Stimulated activated CD8-positive, alpha-beta memory T cell treated with anti-CD3 and anti-CD28 coated beads, Interleukin-12 subunit alpha, Interleukin-12 subunit beta, amount 100 ng/mL, for 1 hour (primary cell): ENCODE data around the gene SLC39A9.

ENCODE experiments used
- DNase-seq: peaks from one replicate; pipeline ENCODE4 v3.0.0-alpha.2; 2020; ENCODE audit warnings: low read depth

The SLC39A9 gene

DNA sequence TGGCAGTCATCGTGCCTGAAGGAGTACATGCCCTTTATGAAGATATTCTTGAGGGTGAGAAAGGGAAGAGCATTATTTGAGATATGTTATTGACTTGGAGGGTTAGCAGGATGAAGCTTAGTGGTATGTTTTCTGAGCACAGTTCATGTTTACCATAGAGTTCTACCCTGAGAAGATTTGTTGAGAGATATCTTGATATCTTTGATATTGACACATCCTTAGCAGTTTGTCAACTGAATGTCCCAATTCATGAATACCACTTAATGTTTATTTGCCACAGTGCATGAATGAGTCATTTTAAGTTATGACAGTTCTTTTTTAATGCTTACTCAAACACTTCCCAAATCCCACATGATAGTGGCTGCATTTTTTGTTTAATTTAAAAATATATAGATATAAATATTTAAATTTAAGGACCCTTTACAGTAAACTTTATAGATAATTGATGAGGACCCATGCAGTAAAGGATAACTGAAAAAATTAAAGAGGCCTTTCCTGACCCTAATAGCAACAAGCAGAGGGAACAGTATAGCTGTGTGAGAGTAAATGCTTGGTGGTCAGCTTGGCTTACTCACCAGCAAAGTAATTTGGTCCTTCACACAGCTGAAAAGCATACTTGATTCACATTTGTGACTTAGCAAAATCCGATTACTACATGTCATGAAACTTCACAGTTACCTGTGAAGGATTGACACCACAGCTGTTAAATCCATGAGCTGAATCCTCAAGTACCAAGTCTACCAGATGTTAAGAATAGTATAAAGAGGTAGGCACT lies 25.8 kb downstream of the SLC39A9 start:
- DNase-seq, result no peak

DNA sequence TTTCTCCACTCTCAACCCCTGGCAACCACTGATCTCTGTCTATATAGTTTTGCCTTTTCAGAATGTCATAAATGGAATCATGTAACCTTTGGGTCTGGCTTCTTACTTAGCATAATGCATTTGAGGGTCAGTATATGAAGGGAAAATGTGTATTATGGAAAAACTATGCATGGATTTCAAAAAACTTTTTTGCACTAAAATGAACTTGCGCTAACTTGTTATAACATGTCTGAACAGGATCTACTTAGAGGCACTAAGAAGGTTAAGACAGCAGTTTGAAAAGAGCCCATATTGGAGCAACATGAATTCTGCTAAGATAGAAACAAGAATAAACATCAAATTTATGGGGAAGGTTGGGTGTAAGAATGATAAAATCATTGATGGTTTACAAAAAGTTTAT lies 29.1 kb downstream of the SLC39A9 start:
- no peak for DNase-seq

DNA sequence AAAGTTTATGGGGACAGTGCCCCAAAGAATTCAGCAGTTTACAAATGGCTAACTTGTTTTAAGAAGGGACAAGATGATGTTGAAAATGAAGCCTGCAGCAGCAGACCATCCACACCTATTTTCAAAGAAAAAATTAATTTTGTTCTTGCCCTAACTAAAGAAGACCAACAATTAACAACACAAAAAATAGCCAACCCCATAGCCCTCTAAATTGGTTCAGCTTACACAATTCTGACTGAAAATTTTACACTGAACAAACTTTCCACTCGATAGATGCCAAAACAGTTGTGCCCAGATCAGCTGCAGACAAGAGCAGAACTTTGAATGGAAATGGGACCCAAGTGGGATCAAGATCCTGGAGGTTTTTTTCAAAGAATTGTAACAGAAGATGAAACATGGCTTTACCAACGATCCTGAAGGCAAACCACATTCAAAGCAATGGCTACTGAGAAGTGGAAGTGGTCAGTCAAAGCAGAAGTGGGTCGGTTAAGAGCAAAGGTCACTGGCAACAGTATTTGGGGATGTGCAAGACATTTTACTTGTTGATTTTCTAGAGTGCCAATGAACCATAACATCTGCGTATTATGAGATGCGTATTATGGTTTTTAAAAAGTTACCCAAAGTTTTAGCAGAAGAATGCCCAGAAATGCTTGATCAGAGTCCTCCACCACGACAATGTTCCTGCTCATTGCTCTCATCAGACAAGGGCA lies 30.0 kb downstream of the SLC39A9 start:
- DNase-seq, result no peak

DNA sequence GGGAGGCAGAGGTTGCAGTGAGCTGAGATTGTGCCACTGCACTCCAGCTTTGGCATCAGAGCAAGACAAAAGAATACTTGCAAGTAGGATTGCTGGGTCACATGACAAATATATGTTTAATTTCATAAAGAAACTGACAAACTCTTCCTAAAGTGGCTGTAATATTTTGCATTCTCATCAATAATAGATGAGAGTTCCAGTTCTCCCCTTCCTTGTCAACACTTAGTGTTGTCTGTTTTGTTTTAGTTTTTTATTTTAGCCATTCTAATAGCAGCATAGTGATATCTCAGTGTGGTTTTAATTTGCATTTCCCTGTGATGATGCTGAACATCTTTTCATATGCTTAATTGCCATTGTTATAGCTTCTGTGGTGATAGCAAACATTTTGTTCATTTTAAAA lies 31.2 kb downstream of the SLC39A9 start:
- no peak for DNase-seq

DNA sequence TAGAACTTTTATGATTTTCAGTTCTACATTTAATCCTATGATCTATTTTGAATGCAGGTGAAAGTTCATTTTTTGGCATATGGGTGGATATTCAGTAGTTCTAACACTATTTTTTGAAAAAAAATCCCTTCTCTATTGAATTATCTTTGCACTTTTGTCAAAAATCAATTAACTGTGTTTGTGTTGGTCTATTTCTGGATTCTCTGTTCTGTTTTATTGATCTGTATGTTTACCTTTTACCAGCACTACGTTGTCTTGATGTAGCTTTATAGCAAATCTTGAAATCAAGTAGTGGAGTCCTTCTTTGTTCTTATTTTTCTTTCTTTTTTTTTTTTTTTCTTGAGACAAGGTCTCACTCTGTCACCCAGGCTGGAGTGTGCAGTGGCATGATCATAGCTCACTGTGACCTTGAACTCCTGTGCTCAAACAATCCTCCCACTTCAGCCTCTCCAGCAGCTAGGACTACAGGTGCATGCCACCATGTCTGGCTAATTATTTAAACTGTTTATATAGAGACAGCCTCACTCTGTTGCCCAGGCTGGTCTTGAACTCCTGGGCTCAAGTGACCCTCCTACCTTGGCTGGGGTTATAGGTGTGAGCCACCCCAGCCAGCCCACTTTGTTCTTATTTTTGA lies 31.9 kb downstream of the SLC39A9 start:
- no peak for DNase-seq

DNA sequence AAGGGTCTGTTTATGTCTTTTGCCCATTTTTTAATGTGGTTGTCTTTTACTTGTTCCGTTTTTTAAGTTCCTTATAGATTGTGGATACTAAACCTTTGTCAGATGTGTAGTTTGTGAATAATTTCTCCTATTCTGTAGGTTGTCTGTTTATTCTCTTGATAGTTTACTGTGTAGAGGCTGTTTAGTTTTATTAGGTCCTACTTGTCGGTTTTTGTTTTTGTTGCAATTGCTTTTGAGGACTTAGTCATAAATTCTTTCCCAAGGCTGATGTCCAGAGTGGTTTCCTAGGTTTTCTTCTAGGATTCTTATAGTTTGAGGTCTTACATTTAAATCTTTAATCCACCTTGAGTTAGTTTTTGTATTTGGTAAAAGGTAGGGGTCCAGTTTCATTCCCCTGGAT lies 33.9 kb downstream of the SLC39A9 start:
- no peak for DNase-seq

DNA sequence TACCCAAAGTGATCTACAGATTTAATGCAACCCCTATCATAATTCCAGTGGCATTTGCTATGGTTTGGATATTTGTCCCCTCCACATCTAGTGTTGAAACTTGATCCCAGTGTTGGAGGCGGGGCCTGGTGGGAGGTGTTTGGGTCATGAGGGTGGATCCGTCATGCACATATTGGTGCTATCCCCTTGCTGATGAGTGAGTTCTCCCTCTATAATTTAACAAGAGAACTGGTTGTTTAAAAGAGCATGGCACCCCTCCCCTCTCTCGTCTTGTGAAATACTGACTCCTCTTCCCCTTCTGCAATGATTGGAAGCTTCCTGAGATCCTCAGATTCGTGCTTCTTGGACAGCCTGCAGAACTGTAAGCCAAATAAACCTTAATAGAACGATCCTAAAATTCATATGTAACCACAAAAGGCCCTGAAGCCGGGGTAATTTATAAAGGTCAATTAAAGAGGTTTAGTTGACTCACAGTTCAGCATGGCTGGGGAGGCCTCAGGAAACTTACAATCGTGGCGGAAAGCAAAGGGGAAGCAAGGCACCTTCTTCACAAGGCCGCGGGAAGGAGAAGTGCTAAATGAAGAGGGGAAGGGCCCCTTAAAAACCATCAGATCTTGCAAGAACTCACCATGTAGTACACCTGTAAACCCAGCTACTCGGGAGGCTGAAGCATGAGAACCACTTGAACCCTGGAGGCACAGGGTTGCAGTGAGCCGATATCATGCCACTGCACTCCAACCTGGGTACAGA lies 41.2 kb downstream of the SLC39A9 start:
- no peak for DNase-seq

DNA sequence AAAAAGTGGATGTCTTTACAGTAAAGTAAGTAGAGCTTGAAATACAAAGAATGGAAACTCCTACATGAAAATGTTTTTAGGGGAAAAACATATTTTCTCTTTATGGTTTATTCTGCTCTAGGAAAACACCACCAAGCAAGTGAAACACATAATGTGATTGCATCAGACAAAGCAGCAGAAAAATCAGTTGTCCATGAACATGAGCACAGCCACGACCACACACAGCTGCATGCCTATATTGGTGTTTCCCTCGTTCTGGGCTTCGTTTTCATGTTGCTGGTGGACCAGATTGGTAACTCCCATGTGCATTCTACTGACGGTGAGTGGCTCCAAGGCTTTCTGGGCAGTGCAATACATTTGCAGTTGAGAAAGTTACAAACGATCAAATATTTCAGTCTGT lies 43.5 kb downstream of the SLC39A9 start:
- no peak for DNase-seq

DNA sequence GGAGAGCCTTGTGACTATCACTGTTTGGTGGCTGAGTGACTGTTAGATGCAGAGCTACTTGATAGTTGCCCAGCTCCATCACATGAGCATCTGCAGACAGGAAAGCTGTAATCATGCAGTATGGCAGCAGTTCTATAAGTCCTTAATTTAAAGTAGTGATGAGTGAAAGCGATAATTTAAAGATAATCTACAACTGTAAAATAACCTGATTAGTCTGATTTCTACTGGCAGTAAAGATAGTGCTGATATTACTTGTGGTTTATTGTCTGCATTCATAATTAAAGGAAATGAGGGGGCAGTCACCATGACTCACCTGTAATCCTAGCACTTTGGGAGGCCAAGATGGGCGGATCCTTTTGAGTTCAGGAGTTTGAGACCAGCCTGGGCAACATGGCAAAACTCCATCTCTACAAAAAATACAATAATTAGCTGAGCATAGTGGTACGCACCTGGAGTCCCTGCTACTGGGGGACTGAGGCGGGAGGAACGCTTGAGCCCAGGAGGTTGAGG lies 44.9 kb downstream of the SLC39A9 start:
- DNase-seq, result no peak

DNA sequence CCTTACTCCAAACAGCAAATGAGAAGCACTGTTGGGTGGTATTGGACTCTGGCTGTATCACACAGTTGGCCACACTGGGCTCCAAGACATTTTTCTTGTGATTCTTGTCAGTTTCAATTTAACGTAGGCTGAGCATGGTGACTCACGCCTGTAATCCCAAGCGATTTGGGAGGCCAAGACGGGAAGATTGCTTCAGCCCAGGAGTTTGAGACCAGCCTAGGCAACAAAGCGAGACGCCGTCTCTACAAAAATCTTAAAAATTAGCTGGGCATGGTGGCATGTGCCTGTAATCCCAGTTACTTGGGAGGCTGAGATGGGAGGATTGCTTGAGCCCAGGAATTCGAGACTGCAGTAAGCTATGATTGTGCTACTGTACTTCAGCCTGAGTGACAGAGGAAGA lies 50.7 kb downstream of the SLC39A9 start:
- DNase-seq, result no peak

DNA sequence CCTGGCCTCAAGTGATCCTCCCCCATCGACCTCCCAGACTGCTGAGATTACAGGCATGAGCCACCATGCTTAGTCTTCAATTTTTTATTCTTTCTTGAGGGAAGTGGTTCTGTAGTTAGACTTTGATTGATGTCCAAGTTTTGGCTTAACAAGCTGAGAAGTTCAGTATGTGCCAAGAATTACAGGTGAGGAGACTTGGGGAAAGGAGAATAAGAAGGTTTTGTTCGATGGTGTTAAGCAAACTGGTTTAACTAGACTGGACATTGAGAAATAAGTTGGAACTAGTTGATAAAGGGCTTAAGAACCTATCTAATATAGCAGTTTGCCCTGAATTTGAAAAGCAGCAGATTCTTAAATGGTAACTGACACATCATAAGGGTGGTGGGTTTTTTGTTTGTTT lies 53.4 kb downstream of the SLC39A9 start:
- no peak for DNase-seq

DNA sequence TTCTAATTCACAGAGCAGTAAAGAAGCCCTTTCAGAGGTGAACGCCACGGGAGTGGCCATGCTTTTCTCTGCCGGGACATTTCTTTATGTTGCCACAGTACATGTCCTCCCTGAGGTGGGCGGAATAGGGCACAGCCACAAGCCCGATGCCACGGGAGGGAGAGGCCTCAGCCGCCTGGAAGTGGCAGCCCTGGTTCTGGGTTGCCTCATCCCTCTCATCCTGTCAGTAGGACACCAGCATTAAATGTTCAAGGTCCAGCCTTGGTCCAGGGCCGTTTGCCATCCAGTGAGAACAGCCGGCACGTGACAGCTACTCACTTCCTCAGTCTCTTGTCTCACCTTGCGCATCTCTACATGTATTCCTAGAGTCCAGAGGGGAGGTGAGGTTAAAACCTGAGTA lies 59.9 kb downstream of the SLC39A9 start:
- DNase-seq, result no peak

DNA sequence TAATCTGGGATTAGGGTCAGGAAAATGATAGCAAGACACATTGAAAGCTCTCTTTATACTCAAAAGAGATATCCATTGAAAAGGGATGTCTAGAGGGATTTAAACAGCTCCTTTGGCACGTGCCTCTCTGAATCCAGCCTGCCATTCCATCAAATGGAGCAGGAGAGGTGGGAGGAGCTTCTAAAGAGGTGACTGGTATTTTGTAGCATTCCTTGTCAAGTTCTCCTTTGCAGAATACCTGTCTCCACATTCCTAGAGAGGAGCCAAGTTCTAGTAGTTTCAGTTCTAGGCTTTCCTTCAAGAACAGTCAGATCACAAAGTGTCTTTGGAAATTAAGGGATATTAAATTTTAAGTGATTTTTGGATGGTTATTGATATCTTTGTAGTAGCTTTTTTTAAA lies 60.6 kb downstream of the SLC39A9 start:
- DNase-seq, result no peak

DNA sequence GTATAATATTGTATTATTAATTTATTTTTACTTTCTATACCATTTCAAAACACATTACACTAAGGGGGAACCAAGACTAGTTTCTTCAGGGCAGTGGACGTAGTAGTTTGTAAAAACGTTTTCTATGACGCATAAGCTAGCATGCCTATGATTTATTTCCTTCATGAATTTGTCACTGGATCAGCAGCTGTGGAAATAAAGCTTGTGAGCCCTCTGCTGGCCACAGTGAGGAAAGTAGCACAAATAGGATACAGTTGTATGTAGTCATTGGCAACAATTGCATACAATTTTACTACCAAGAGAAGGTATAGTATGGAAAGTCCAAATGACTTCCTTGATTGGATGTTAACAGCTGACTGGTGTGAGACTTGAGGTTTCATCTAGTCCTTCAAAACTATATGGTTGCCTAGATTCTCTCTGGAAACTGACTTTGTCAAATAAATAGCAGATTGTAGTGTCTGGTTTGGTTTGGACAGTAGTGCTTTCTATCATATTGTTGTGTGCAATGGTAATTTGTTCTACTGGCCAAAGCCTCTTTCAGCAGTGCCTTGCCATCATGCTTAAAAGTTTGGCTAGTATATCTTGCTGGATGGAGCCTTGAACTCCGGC lies 61.7 kb downstream of the SLC39A9 start:
- DNase-seq, result peak; percentile 14

DNA sequence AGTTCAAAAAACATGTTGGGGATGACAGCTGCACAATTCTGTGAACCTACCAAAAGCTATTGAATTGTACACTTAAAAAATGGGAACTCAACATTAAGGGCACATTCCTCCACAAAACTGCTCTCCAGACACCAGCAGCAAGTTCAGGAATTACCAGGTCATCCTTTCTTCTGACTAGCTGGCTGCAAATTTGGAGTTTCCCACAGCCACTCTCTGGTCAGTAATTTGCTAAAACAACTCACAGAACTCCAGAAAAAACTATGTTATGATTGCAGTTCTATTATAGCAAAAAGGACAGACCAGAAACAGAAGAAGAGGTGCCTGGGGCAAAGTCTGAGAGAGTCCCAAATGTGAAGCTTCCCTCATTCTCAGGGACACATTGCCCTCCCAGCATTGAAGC lies 65.9 kb downstream of the SLC39A9 start:
- no peak for DNase-seq

DNA sequence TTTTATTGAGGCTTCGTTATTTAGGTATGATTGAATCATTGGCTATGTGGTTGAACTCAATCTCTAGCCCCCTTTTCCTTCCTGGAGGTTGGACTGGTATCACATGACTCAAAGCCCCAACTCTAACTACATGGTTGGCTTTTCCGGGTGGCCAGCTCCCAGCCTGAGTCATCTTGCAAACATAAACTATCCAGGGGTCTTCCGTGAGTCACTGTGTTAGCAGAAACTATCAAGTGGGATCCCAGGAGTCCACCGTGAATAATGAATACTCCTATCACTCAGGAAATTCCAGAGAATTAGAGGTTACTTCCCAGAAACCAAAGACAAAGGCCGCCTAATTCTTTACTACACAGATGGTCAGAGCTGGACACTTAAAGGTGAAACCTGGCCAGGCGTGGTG lies 66.3 kb downstream of the SLC39A9 start:
- DNase-seq, result no peak

DNA sequence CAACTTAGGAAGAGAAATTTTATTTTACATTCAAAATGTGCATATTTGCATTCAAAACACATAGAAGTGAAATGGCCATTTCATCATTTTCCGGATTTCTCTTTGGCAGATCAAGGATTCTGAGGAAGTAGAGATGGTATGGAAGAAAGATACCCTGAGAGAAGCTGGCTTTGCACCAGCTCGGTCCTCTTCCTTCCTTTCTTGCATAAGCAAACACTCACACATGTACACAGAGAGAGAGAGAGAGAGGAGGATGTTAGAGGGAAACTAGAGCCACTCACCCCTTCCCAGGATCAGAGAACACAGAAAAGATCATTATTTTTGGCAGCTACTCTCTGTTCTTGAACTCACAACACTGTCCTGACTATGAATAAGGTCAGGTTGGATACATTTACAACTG lies 70.5 kb downstream of the SLC39A9 start:
- DNase-seq, result no peak

DNA sequence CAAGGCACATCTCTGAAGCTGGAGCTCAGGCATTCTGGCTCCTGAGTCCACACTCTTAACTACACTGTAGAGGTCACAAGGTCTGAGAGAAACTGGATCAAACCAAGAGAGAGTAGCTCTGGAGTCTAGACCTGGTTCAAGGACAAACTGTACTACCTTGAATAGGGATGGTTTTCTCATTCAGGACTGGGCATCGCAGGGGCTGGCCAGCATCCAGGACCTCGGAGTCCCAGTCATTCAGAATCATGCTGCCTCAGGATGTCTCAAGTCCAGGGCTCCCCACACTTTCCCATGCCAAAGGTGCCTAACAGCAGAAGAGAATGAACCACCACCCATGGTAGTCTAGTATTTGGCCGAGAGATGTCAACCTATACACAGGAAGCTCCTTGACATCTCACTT lies 72.9 kb downstream of the SLC39A9 start:
- no peak for DNase-seq

DNA sequence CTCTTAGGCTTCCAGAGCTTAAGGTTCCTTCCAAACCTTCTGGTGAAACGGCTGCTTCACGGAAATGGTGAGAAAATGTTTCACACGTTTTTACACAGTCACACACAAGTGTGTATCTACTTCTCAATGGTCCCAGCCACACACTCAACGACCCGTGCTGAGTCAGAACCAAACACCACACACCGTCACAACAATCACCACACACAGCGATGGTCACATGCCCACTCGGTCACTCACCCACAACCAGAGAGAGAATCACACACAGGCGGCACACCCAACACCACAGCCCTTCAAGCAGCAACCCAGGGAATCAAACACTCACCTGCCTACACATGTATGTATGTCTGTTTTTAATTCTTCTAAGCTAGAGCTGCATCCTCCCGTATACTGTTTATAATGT lies 73.4 kb downstream of the SLC39A9 start:
- DNase-seq, result no peak

DNA sequence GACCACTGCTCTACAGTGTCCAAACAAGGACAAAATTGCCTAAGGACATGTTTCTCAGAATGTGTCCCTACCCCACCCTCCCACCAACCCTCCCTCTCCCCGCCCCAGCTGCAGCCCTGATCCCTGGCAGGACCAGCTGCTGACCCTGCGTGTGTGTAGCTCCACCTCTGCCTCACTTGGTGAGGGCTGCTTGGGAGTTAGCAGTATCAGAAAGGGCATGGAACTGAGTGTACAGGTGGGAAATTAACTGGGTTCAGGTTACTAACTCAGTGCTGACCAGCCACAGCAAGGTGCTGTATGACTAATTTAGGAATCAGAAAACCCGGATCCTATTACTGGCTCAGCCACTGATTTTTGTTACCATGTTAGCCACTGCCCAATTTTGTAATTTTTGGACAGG lies 74.8 kb downstream of the SLC39A9 start:
- no peak for DNase-seq

DNA sequence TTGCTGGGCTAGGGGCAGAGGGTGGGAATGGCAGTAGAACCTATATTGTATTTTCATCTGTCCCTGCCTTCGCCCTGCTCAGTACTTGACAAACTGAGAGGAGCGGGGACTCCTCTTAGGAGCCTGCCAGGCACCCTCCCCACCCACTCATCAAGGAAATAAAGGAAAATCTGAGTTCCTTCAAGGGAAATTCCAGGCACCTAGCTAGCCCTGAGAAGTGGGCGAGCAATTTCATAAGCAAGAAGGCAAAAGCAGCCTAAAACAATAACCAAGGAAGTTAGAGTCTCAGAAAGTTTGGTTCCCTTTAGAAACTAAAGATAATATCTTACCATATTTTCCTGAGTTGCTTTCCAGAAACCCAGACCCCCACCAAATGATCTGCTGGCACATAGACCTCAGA lies 75.5 kb downstream of the SLC39A9 start:
- no peak for DNase-seq

DNA sequence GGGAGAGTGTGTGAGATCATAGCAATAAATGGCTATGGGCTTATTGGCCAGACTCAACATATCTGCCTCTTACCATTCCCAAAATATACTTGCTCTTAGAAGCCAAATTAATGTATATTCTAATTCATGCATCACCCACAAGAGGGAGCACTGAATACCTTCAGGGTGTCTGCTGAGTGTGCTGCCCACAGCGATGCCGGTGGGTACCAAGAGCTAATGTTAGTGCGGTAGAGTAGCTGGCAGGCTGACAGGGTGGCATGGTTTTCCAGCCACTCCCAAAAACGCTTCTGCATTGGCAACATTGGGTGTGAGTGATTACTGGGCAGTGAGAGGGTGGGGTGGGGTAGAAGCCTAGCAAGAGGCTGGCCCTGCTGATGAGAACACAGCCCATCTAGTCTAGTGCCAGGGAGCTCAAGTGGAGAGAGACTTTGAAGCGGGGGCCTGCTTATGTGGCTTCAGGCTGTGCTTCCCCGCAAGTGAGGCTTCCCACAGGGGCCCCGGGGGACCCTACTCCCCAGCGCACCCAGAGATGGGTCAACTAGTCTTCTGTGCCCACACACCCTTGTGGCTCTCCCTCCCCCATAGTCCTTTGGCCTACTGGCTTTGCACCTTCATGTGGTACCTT lies 76.8 kb downstream of the SLC39A9 start:
- no peak for DNase-seq
